CD14-positive monocyte (primary cell): ENCODE results near the gene WFDC5. TPM values are rescaled to one million over a fixed set of nuclear protein-coding genes. Genes with fewer than 3 reads are reported as not detected.
A peak's percentile ranks its signal among the peaks of the same experiment; 100 is the strongest.

ENCODE experiments used
- DNase-seq, 3 donors: peaks; one replicate each; pipeline ENCODE4 v3.0.0-alpha.2; 2011 to 2022
- H2AFZ ChIP-seq: 2 replicates; pipeline ENCODE4 v1.6.0; 2012; ENCODE audit warnings: mild to moderate bottlenecking, low read depth, low read length, inconsistent platforms; ENCODE audit not compliant: insufficient read depth, poor library complexity, severe bottlenecking
- H3K27ac ChIP-seq, 2 donors: 1 replicate in 1 of 2; 2 replicates in 1 of 2; pipeline ENCODE4 v1.5.1; 2012 to 2013; ENCODE audit warnings: low read length in 2 of 2, control low read depth in 1 of 2, inconsistent platforms in 1 of 2, low read depth in 1 of 2, mild to moderate bottlenecking in 1 of 2
- H3K27me3 ChIP-seq, 2 donors: one replicate each; pipeline versions ENCODE4 v1.6.0 to v1.6.1; 2011 to 2013; ENCODE audit warnings: low read length in 2 of 2; ENCODE audit not compliant: control insufficient read depth in 2 of 2, insufficient read depth in 2 of 2
- H3K36me3 ChIP-seq, 2 donors: replicated peaks in 1 of 2; 1 replicate in 1 of 2; 2 replicates in 1 of 2; pipeline versions ENCODE4 v1.5.1 to v1.6.1; 2012 to 2013; ENCODE audit warnings: low read length in 2 of 2, control low read depth in 1 of 2, inconsistent platforms in 1 of 2, mild to moderate bottlenecking in 1 of 2; ENCODE audit not compliant: insufficient read depth in 2 of 2, control insufficient read depth in 1 of 2
- H3K4me1 ChIP-seq, 2 donors: 1 replicate in 1 of 2; 2 replicates in 1 of 2; pipeline versions ENCODE4 v1.5.1 to v1.6.1; 2012 to 2013; ENCODE audit warnings: low read length in 2 of 2, control low read depth in 1 of 2, inconsistent platforms in 1 of 2, mild to moderate bottlenecking in 1 of 2, moderate library complexity in 1 of 2; ENCODE audit not compliant: insufficient read depth in 2 of 2, control insufficient read depth in 1 of 2
- H3K4me2 ChIP-seq: replicated peaks from 2 replicates; pipeline ENCODE3; 2012; ENCODE audit warnings: low read length, moderate library complexity, mild to moderate bottlenecking; ENCODE audit not compliant: poor library complexity, severe bottlenecking; ENCODE audit errors: extremely low read depth
- H3K4me3 ChIP-seq, 3 experiments: fragments of 200-600 bp in 1 of 3; sonication (generic) in 1 of 3; replicated peaks in 1 of 3; 1 replicate in 2 of 3; 2 replicates in 1 of 3; pipeline ENCODE4 v1.5.1; 2011 to 2013; ENCODE audit warnings: low read length in 3 of 3, mild to moderate bottlenecking in 3 of 3, control low read depth in 2 of 3, low read depth in 2 of 3, inconsistent platforms in 1 of 3, moderate library complexity in 1 of 3
- H3K79me2 ChIP-seq: 2 replicates; pipeline ENCODE4 v1.6.0; 2012; ENCODE audit warnings: mild to moderate bottlenecking, control low read depth, inconsistent platforms, low read length, moderate library complexity; ENCODE audit not compliant: insufficient read depth
- H3K9ac ChIP-seq: 2 replicates; pipeline ENCODE4 v1.6.0; 2017; ENCODE audit warnings: low read length, mild to moderate bottlenecking; ENCODE audit not compliant: insufficient read depth, poor library complexity, severe bottlenecking
- H3K9me3 ChIP-seq, 2 donors: replicated peaks in 1 of 2; 1 replicate in 1 of 2; 2 replicates in 1 of 2; pipeline versions ENCODE4 v1.5.1 to v1.6.1; 2012 to 2013; ENCODE audit warnings: low read length in 2 of 2, control low read depth in 1 of 2; ENCODE audit not compliant: control insufficient read depth in 1 of 2, insufficient read depth in 1 of 2
- H4K20me1 ChIP-seq: 2 replicates; pipeline ENCODE4 v1.6.0; 2012; ENCODE audit warnings: mild to moderate bottlenecking, low read length, control low read depth, moderate library complexity; ENCODE audit not compliant: insufficient read depth
- H3K27ac Mint-ChIP-seq, 7 donors: one replicate each; pipeline ENCODE4 v1.8.0; 2020; ENCODE audit warnings: mild to moderate bottlenecking in 7 of 7, mixed read lengths in 7 of 7, moderate library complexity in 6 of 7, inconsistent platforms in 2 of 7
- H3K27me3 Mint-ChIP-seq, 3 donors: one replicate each; pipeline ENCODE4 v1.8.0; 2021 to 2022; ENCODE audit warnings: low read depth in 3 of 3, mild to moderate bottlenecking in 3 of 3, mixed read lengths in 3 of 3, moderate library complexity in 3 of 3, inconsistent platforms in 1 of 3
- H3K36me3 Mint-ChIP-seq, 2 donors: one replicate each; pipeline ENCODE4 v1.8.0; 2020; ENCODE audit warnings: mixed read lengths in 2 of 2, inconsistent platforms in 1 of 2, mild to moderate bottlenecking in 1 of 2
- H3K4me1 Mint-ChIP-seq: one replicate; pipeline ENCODE4 v1.8.0; 2020; ENCODE audit warnings: mild to moderate bottlenecking, mixed read lengths
- H3K4me3 Mint-ChIP-seq, 2 donors: one replicate each; pipeline ENCODE4 v1.8.0; 2020; ENCODE audit warnings: mild to moderate bottlenecking in 2 of 2, mixed read lengths in 2 of 2, moderate library complexity in 1 of 2
- H3K9me3 Mint-ChIP-seq, 7 donors: one replicate each; pipeline ENCODE4 v1.8.0; 2020 to 2022; ENCODE audit warnings: mixed read lengths in 7 of 7, mild to moderate bottlenecking in 6 of 7, moderate library complexity in 6 of 7, inconsistent platforms in 2 of 7
- CTCF ChIP-seq: fragments of 200-600 bp; IDR thresholded peaks from one replicate; pipeline ENCODE4 v1.8.0; 2022; ENCODE audit warnings: antibody characterized with exemption, mild to moderate bottlenecking
- WGBS: methylation state at CpG from one replicate; pipeline ENCODE4 v1.1.5; 2013; ENCODE audit warnings: missing lambda C conversion rate; ENCODE audit not compliant: insufficient coverage; 5-methylcytosine and 5-hydroxymethylcytosine counted together
- intact Hi-C, 2 donors: fragments of 100-400 bp; cut with micrococcal nuclease; formaldehyde crosslinking; loops; one replicate each; pipeline versions ENCODE4 v1.15.0 to v1.15.1; 2023
- polyA plus RNA-seq, 3 donors: library from polyadenylated mRNA; depleted of rRNA in 1 of 3; unstranded in 2 of 3; stranded (reverse) in 1 of 3; fragments of 300-500 nt in 2 of 3; fragments of >200 nt in 1 of 3; fragmentation: Illumina TruSeq in 2 of 3; gene quantifications; 1 replicate in 2 of 3; 2 replicates in 1 of 3; pipeline ENCODE4 v1.2.3, GENCODE V29; 2012 to 2021

Gene WFDC5
- polyA plus RNA-seq, 3 donors = not detected

- peaks cover 29% of the 10 kb centered on the region for H3K79me2 ChIP-seq
- no peaks in the 10 kb centered on the region for H3K4me1 Mint-ChIP-seq
- DNase-seq = no peak
- no peaks in the 10 kb centered on the region for H3K27me3 ChIP-seq
- no CpG with 5 or more reads among the region's 1 CpG for WGBS
- no peak overlapping the region for H3K9ac ChIP-seq
- no peak for TF ChIP-seq CTCF
- H3K4me1 ChIP-seq = no peaks in the 10 kb centered on the region
- peaks cover 0 to 2% (median 1%) of the 10 kb centered on the region in 3 donors for H3K27me3 Mint-ChIP-seq
- peaks cover 99% of the 10 kb centered on the region for H4K20me1 ChIP-seq
- no peak overlapping the region for H3K4me3 Mint-ChIP-seq
- peaks cover 77 to 84% of the 10 kb centered on the region in 2 donors for H3K36me3 Mint-ChIP-seq
- H3K4me3 ChIP-seq = no peak overlapping the region
- intact Hi-C loops = no loop called here
- no peaks in the 10 kb centered on the region for H3K9me3 Mint-ChIP-seq
- H3K27ac Mint-ChIP-seq = peak overlapping the region in 1 of 7 donors; percentile 21
- no peak overlapping the region for H3K4me2 ChIP-seq
- H2AFZ ChIP-seq = no peak overlapping the region
- H3K9me3 ChIP-seq = no peaks in the 10 kb centered on the region
- no peak overlapping the region for H3K27ac ChIP-seq
- peaks cover 84 to 97% of the 10 kb centered on the region in 2 donors for H3K36me3 ChIP-seq
Measured at GRCh38 chr20:45072066-45072465, 42.9 kb downstream of the WFDC5 start.

GRCh38 chr20:45070932-45071632, 43.9 kb downstream of the WFDC5 start:
- no peaks in the 10 kb centered on the region for H3K9me3 ChIP-seq
- 100% methylated on average over 2 of the region's 6 CpGs for WGBS
- H3K9me3 Mint-ChIP-seq = no peaks in the 10 kb centered on the region
- peaks cover 84 to 97% of the 10 kb centered on the region in 2 donors for H3K36me3 ChIP-seq
- no peaks in the 10 kb centered on the region for H3K4me1 Mint-ChIP-seq
- peaks cover 38% of the 10 kb centered on the region for H3K79me2 ChIP-seq
- no peak overlapping the region for H3K9ac ChIP-seq
- H3K4me3 ChIP-seq = no peak overlapping the region
- H3K4me3 Mint-ChIP-seq = no peak overlapping the region
- H3K27me3 ChIP-seq = no peaks in the 10 kb centered on the region
- DNase-seq = no peak
- intact Hi-C loops = no loop called here
- H3K27ac ChIP-seq = no peak overlapping the region
- peaks cover 0 to 2% (median 1%) of the 10 kb centered on the region in 3 donors for H3K27me3 Mint-ChIP-seq
- TF ChIP-seq CTCF = no peak
- peaks cover 99% of the 10 kb centered on the region for H4K20me1 ChIP-seq
- no peak overlapping the region for H2AFZ ChIP-seq
- H3K27ac Mint-ChIP-seq = no peak overlapping the region
- peaks cover 75 to 82% of the 10 kb centered on the region in 2 donors for H3K36me3 Mint-ChIP-seq
- no peaks in the 10 kb centered on the region for H3K4me1 ChIP-seq
- H3K4me2 ChIP-seq = no peak overlapping the region
